Adrenal gland (tissue), 5 donors: Measurements from ENCODE around the gene KRTAP10-10.

Experiments
- POLR2A ChIP-seq, 2 donors: fragments of 450-650 bp; IDR thresholded peaks; one replicate each; pipeline ENCODE4 v1.6.1; 2017; ENCODE audit warnings: antibody characterized with exemption in 2 of 2, mild to moderate bottlenecking in 2 of 2, moderate library complexity in 1 of 2
- TF ChIP-seq, protein P1 (sequence below), 6 experiments: fragments of 450-650 bp in 4 of 6; fragments of 200-600 bp in 2 of 6; sonication (generic) in 1 of 6; IDR thresholded peaks; 1 replicate in 5 of 6; 2 replicates in 1 of 6; pipeline versions ENCODE4 v1.5.1 to v1.8.0; 2016 to 2021; ENCODE audit warnings: antibody characterized with exemption in 6 of 6, mild to moderate bottlenecking in 2 of 6, moderate library complexity in 1 of 6
- donor health status: DM: no; HTN: no; CAD: no.

DNA sequence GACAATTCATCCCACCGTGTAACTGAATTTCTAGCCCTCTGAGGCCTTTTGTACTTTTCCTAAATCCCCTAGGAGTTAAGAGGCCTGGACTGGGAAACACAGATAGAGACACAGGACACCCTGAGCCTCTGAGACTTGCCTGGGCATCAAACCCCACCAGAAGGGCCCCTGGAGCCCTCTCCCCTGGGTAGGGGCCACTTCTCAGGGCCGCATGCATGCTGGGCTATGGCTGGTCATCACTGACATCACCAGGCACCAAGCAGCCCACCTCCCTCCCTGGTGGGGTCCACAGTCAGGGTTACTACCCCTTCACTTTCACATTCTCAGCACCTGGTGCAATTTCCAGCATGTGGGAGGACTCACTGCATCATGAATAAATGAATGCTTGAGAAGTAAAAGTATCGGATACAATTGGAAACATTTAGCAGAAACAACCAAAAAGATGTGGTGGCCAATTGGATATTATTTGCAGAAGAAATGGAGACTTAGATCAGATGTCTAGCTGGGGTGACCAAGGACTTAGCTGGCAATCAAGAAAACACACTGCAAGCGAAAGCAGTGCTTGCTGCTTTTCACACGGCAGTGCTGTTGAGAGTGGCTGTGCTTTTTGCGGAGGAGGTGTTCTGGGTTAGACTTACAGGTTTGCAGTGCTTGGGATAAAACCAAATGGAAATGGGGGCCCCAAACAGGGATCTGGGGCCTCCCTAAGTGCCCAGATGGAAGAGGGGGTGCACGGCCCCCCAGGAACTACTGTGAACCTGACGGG is 37.7 kb upstream of the KRTAP10-10 start:
- TF ChIP-seq, protein P1, sequence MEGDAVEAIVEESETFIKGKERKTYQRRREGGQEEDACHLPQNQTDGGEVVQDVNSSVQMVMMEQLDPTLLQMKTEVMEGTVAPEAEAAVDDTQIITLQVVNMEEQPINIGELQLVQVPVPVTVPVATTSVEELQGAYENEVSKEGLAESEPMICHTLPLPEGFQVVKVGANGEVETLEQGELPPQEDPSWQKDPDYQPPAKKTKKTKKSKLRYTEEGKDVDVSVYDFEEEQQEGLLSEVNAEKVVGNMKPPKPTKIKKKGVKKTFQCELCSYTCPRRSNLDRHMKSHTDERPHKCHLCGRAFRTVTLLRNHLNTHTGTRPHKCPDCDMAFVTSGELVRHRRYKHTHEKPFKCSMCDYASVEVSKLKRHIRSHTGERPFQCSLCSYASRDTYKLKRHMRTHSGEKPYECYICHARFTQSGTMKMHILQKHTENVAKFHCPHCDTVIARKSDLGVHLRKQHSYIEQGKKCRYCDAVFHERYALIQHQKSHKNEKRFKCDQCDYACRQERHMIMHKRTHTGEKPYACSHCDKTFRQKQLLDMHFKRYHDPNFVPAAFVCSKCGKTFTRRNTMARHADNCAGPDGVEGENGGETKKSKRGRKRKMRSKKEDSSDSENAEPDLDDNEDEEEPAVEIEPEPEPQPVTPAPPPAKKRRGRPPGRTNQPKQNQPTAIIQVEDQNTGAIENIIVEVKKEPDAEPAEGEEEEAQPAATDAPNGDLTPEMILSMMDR (IDR thresholded peaks at IDR 0.05), result no peak
- no peak for TF ChIP-seq POLR2A (IDR thresholded peaks at IDR 0.05)
